ENCODE measurements around the gene CCDC174. TPM values are rescaled to one million over a fixed set of nuclear protein-coding genes. Genes with fewer than 3 reads are reported as not detected.

The CCDC174 gene
- total RNA-seq, 1 donor from 2014 or later, result 18.8 TPM

DNA sequence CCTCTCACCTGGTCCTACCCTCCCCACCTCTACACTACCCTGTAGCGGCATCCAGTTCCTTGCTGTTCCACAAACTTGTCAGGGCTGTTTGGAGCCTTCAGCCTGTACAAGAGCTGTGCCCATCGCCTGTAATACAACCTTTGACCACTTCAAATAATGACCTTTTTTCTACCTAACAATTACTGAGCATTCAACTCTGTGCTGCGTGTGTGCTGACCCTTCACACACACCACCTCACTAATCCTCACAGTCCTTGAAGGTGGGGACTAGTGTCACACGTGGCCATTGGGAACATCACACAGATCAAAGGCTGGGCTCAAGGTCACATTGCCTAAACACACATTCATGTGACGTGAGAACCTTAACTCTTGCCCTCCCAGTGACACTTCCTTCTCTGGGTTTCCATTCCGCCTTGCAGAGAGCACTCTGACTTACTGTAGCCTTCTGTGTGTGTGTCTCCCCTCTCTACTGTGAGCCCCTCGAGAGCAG, 26.5 kb downstream of the CCDC174 start:
- DNase-seq (ENCODE audit: low spot score), result no peak
- Mint-ChIP-seq H3K9me3 (peaks cover 15% of the 10 kb centered on the region), H3K27me3 (ENCODE audit: low read depth) (no peaks in the 10 kb centered on the region), H3K4me1 (ENCODE audit: low read depth) (no peaks in the 10 kb centered on the region), H3K27ac (no peak overlapping the region), H3K4me3 (ENCODE audit: low read depth) (no peak overlapping the region), H3K36me3 (ENCODE audit: low read depth) (peaks cover 20% of the 10 kb centered on the region)
- intact Hi-C loops (cut with micrococcal nuclease), result no loop called here

DNA sequence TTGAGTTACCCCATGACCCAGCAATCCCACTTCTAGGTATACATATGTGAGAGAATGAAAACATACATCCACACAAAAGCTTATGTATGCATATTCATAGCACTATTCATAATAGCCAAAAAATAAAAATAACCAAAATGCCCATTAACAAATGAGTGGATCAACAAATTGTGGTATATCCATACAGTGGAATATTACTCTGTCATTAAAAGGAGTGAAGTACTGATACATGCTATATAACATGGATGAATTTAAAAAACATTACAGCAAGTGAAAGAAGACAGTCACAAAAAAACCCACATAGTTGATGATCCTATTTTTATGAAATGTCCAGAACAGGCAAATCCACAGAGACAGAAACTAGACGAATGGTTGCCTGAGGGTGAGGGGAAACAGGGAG, 28.6 kb downstream of the CCDC174 start:
- Mint-ChIP-seq H3K36me3 (ENCODE audit: low read depth) (peaks cover 12% of the 10 kb centered on the region), H3K4me1 (ENCODE audit: low read depth) (no peaks in the 10 kb centered on the region), H3K4me3 (ENCODE audit: low read depth) (no peak overlapping the region), H3K9me3 (peaks cover 15% of the 10 kb centered on the region), H3K27ac (no peak overlapping the region), H3K27me3 (ENCODE audit: low read depth) (no peaks in the 10 kb centered on the region)
- intact Hi-C loops (cut with micrococcal nuclease), result no loop called here
- DNase-seq (ENCODE audit: low spot score), result no peak

DNA sequence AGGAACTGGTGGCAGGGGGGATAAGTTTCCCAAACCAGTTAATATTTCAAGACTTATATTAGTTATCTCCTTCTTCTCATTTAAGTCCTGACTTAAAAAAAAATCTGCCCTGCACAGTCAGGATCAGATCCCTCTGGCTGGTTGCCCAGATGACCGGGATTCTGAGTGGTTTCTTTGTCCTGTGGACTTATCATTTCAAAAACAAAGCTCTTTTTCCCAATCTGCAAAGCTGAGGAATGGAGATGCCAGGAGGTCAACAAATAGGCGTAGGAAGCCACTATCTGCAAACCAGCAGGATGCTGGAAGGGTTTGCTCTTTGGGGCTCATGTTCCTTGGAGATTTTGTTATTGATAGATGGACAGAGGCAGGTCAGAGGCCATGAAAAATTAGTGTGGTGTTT, 29.2 kb downstream of the CCDC174 start:
- no peak overlapping the region for H3K27ac Mint-ChIP-seq
- H3K4me3 Mint-ChIP-seq (ENCODE audit: low read depth), result no peak overlapping the region
- H3K9me3 Mint-ChIP-seq, result peaks cover 15% of the 10 kb centered on the region
- intact Hi-C loops (cut with micrococcal nuclease), result no loop called here
- no peaks in the 10 kb centered on the region for H3K4me1 Mint-ChIP-seq (ENCODE audit: low read depth)
- H3K36me3 Mint-ChIP-seq (ENCODE audit: low read depth), result peaks cover 10% of the 10 kb centered on the region
- DNase-seq (ENCODE audit: low spot score), result no peak
- no peaks in the 10 kb centered on the region for H3K27me3 Mint-ChIP-seq (ENCODE audit: low read depth)

DNA sequence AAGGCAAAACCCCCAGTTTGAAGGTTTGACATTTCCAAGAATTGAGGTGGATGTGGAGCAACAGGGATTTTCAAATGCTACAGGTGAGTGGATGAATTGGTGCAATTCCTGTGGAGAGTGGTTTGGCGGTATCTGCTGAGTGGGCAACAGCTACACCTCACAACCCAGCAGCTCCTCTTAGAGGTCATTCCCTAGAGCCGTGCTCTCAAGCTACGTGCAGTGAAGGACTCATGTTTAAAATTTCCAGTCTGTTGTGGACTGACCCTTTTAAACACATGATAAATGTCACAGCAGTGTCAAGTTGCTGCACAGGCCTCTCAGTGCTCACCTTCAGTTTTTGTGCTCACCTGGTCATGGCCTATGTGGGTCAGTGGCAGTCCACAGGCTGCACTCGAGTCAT, 32.9 kb downstream of the CCDC174 start:
- intact Hi-C loops (cut with micrococcal nuclease), result no loop called here
- peaks cover 9% of the 10 kb centered on the region for H3K9me3 Mint-ChIP-seq
- no peak for DNase-seq (ENCODE audit: low spot score)
- H3K4me1 Mint-ChIP-seq (ENCODE audit: low read depth), result no peaks in the 10 kb centered on the region
- H3K27me3 Mint-ChIP-seq (ENCODE audit: low read depth), result no peaks in the 10 kb centered on the region
- no peaks in the 10 kb centered on the region for H3K36me3 Mint-ChIP-seq (ENCODE audit: low read depth)
- no peak overlapping the region for H3K27ac Mint-ChIP-seq
- H3K4me3 Mint-ChIP-seq (ENCODE audit: low read depth), result no peak overlapping the region

DNA sequence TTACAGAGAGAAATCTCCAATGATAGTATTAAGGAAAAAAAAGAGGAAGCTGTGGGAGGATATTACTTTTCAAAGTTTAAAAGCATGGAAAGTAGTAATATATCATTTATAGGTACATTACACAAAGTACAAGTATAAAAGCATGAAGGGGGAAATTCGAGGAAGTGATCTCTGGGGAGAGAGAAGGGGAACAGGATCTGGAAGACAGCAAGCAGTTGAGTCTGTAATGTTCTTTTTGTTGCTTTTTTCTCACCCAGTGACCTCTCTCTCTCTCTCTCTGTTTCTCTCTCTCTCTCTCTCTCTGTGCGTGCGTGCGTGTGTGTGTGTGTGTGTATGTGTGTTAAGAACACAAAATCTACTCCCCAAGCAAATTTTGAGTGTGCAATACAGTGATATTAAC, 33.6 kb downstream of the CCDC174 start:
- no peak overlapping the region for H3K27ac Mint-ChIP-seq
- H3K4me3 Mint-ChIP-seq (ENCODE audit: low read depth), result no peak overlapping the region
- intact Hi-C loops (cut with micrococcal nuclease), result no loop called here
- no peaks in the 10 kb centered on the region for H3K36me3 Mint-ChIP-seq (ENCODE audit: low read depth)
- no peaks in the 10 kb centered on the region for H3K27me3 Mint-ChIP-seq (ENCODE audit: low read depth)
- peaks cover 2% of the 10 kb centered on the region for H3K9me3 Mint-ChIP-seq
- no peak for DNase-seq (ENCODE audit: low spot score)
- no peaks in the 10 kb centered on the region for H3K4me1 Mint-ChIP-seq (ENCODE audit: low read depth)

DNA sequence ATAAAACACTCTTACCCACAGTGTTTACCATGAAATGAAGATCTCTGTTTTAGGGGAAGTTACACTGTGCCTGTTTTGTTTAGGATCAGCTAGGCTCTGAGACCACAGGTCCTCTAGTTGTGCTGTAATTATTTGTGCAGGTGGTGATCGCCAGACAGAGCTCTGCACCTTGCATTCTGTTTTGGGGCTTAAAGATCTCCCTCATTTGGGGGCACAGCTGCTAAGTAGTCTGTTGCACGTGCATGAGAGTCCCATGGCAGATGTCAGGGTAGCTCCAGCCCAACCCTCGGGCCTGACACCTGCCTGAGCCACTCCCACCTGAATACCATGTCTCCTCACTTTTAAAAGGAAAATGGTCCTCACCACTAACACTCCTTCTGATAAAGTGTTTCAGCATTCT, 35.8 kb downstream of the CCDC174 start:
- no peak for DNase-seq (ENCODE audit: low spot score)
- H3K4me1 Mint-ChIP-seq (ENCODE audit: low read depth), result no peaks in the 10 kb centered on the region
- H3K27me3 Mint-ChIP-seq (ENCODE audit: low read depth), result no peaks in the 10 kb centered on the region
- intact Hi-C loops (cut with micrococcal nuclease), result no loop called here
- no peaks in the 10 kb centered on the region for H3K9me3 Mint-ChIP-seq
- no peak overlapping the region for H3K4me3 Mint-ChIP-seq (ENCODE audit: low read depth)
- H3K27ac Mint-ChIP-seq, result no peak overlapping the region
- no peaks in the 10 kb centered on the region for H3K36me3 Mint-ChIP-seq (ENCODE audit: low read depth)

DNA sequence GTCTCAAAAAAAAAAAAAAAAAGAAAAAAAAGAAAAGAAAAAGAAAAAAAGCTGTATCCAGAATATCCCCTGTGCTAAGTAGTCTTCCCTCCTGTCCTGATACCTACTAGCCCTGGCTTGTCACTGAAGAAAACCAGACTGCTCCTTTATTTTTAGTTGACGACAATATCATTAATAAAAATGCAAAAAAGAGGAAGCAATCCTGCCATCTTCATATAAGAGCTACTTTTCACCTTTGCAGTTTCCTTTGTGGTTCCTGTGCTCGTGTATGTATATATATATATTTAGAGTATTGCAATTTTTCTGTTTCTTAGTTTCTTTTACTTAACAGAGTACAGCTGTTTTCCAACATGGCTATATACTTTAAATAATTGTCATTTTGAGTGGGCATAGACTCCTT, 37.0 kb downstream of the CCDC174 start:
- H3K27ac Mint-ChIP-seq, result no peak overlapping the region
- H3K4me1 Mint-ChIP-seq (ENCODE audit: low read depth), result no peaks in the 10 kb centered on the region
- no peak overlapping the region for H3K4me3 Mint-ChIP-seq (ENCODE audit: low read depth)
- intact Hi-C loops (cut with micrococcal nuclease), result no loop called here
- no peaks in the 10 kb centered on the region for H3K36me3 Mint-ChIP-seq (ENCODE audit: low read depth)
- no peaks in the 10 kb centered on the region for H3K27me3 Mint-ChIP-seq (ENCODE audit: low read depth)
- no peaks in the 10 kb centered on the region for H3K9me3 Mint-ChIP-seq
- DNase-seq (ENCODE audit: low spot score), result no peak

DNA sequence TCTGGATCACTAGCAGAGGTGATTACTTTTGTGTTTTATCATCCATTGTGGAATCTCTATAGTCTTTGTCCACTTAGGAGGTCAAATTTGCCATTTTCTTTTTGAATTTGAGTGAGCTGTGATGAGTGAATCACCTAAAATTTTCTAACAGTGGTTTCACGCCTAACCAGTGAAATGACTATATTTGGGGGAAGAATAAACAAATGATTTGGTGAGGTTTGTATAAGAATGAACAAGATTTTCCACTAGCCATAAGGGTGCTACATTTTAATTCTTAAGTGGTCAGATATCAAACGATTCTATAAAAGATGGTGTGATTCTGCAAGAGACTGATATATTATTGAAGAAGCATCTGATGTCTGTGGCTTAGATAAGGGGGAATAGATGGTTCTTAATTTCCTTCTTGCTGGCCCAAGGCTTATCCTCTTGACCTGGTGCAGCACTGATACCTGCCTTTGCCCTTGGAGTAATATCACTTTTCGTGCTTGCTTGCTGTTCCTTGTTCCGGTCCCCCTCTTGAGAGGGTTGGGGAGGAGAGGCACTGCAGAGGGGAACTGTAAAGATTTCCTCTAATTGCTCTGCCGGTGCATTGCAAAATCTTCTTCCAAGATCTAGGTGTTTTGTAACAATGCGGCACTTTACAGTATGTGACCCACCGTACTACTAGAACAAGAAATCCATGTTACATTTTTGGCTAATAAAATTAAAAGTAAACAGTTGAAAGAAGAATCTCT, 37.9 kb downstream of the CCDC174 start:
- peaks cover under 1% of the 10 kb centered on the region for H3K27me3 Mint-ChIP-seq (ENCODE audit: low read depth)
- intact Hi-C loops (cut with micrococcal nuclease), result no loop called here
- no peaks in the 10 kb centered on the region for H3K36me3 Mint-ChIP-seq (ENCODE audit: low read depth)
- no peak for DNase-seq (ENCODE audit: low spot score)
- H3K9me3 Mint-ChIP-seq, result no peaks in the 10 kb centered on the region
- no peak overlapping the region for H3K27ac Mint-ChIP-seq
- no peak overlapping the region for H3K4me3 Mint-ChIP-seq (ENCODE audit: low read depth)
- no peaks in the 10 kb centered on the region for H3K4me1 Mint-ChIP-seq (ENCODE audit: low read depth)

DNA sequence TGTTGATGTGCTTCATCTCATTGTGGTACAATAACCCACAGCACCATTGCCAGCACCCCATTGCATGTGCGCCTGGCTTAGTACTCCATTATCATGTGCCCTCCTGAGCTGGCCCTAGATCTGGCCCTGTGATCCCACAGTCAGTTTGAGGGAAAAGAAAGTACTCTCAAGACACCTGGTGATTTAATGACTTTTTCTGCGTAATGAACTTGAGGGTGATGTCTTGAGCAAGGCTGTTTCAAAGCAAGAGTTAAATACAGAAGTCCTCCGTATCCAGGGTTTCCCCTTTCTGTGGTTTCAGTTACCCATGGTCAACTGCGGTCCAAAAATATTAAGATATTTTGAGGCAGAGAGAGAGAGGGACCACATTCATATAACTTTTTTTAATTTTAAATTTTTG, 39.7 kb downstream of the CCDC174 start:
- Mint-ChIP-seq H3K4me3 (ENCODE audit: low read depth) (no peak overlapping the region), H3K27me3 (ENCODE audit: low read depth) (peaks cover 2% of the 10 kb centered on the region), H3K9me3 (no peaks in the 10 kb centered on the region), H3K4me1 (ENCODE audit: low read depth) (no peaks in the 10 kb centered on the region), H3K27ac (no peak overlapping the region), H3K36me3 (ENCODE audit: low read depth) (no peaks in the 10 kb centered on the region)
- intact Hi-C loops (cut with micrococcal nuclease), result no loop called here
- DNase-seq (ENCODE audit: low spot score), result no peak

DNA sequence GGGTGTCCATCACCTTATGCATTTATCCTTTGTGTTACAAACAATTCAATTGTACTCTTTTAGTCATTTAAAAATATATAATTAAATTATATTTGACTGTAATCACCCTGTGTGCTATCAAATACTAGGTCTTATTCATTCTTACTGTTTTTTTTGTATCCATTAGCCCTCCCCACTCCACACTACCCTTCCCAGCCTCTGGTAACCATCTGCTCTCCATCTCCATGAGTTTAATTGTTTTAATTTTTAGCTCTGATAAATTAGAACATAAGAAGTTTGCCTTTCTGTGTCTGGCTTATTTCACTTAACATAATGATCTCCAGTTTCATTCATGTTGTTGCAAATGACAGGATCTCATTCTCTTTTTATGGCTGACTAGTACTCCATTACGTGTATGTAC, 40.2 kb downstream of the CCDC174 start:
- Mint-ChIP-seq H3K27me3 (ENCODE audit: low read depth) (peaks cover 2% of the 10 kb centered on the region), H3K4me1 (ENCODE audit: low read depth) (no peaks in the 10 kb centered on the region), H3K36me3 (ENCODE audit: low read depth) (no peaks in the 10 kb centered on the region), H3K9me3 (no peaks in the 10 kb centered on the region), H3K27ac (no peak overlapping the region), H3K4me3 (ENCODE audit: low read depth) (no peak overlapping the region)
- intact Hi-C loops (cut with micrococcal nuclease), result no loop called here
- no peak for DNase-seq (ENCODE audit: low spot score)

DNA sequence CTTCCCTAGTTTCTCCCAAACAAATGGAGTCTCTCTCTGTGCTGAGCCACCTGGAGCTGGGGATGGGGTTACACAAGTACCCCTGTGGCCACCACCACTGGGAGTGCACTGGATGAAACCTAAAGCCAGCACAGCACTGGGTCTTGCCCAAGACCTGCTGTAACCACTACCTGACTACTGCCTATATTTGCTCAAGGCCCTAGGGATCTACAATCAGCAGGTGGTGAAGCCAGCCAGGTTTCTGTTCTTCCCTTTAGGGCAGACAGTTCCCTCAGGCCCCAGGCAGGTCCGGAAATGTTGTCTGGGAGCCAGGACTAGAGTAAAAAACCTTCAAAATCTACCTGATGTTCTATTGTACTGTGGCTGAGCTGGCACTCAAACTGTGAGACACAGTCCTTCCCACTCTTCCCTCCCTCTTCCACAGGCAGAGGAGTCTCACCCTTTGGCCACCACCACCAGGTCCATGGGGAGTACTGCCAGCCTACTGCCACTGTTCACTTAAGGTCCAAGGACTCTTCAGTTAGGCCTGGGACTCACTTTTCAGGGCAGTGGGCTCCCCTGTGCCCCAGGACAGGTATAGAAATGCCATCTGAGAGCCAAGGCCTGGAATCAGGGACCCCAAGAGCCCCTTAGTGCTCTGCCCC, 47.2 kb downstream of the CCDC174 start:
- no peak for DNase-seq (ENCODE audit: low spot score)
- Mint-ChIP-seq H3K27me3 (ENCODE audit: low read depth) (peaks cover 2% of the 10 kb centered on the region), H3K36me3 (ENCODE audit: low read depth) (no peaks in the 10 kb centered on the region), H3K27ac (no peak overlapping the region), H3K4me1 (ENCODE audit: low read depth) (no peaks in the 10 kb centered on the region), H3K9me3 (no peaks in the 10 kb centered on the region), H3K4me3 (ENCODE audit: low read depth) (no peak overlapping the region)
- intact Hi-C loops (cut with micrococcal nuclease), result no loop called here

DNA sequence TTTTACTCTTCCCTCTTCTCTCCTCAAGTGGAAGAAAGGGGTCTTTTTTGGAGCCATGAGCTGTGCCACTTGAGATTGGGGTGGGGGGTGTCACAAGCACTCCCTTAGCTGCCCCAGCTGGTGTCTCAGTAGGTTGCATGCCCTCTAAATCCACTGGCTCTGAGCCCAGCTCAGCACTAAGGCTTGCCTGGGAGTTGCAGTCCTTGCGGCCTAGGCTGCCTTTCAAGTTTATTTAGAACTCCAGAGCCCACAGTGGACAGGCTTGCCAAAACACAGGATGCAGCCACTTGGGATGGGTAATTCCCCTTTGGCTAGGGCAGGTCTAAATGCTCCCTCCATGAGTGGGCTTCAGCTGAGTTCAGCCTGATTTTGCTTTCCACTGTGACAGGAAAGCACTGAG, 48.1 kb downstream of the CCDC174 start:
- Mint-ChIP-seq H3K9me3 (no peaks in the 10 kb centered on the region), H3K27ac (no peak overlapping the region), H3K4me3 (ENCODE audit: low read depth) (no peak overlapping the region), H3K4me1 (ENCODE audit: low read depth) (no peaks in the 10 kb centered on the region), H3K27me3 (ENCODE audit: low read depth) (no peaks in the 10 kb centered on the region), H3K36me3 (ENCODE audit: low read depth) (no peaks in the 10 kb centered on the region)
- intact Hi-C loops (cut with micrococcal nuclease), result no loop called here
- no peak for DNase-seq (ENCODE audit: low spot score)

DNA sequence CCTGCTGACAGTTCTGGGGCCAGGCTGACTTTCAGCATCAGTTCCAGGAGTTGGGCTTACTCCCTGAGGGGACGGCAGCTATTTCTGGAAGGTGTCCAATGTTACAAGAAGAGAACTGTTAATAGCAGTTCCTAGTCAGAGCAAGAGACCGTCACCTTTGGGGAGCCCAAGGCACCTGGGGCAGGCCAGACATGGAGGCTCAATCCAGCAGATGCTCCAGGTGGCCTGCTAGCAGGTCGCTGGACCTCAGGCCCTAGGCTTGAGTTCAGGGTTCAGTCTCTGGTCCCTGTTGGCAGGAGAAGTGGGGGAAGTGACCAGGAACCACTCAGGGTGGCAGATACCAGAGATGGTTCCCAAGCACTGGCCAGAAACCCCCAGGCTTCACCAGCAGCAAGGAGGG, 49.3 kb downstream of the CCDC174 start:
- no peak for DNase-seq (ENCODE audit: low spot score)
- Mint-ChIP-seq H3K27me3 (ENCODE audit: low read depth) (no peaks in the 10 kb centered on the region), H3K4me3 (ENCODE audit: low read depth) (no peak overlapping the region), H3K36me3 (ENCODE audit: low read depth) (no peaks in the 10 kb centered on the region), H3K27ac (no peak overlapping the region), H3K4me1 (ENCODE audit: low read depth) (no peaks in the 10 kb centered on the region), H3K9me3 (no peaks in the 10 kb centered on the region)
- intact Hi-C loops (cut with micrococcal nuclease), result no loop called here

Measured in activated T-helper 2 cell treated with anti-CD3 and anti-CD28 coated beads, Interferon-gamma antibody, Interleukin-2, Interleukin-4, amounts not matched to agents 10 μg/mL and 5 μg/mL and 100 μg/mL, durations not matched to agents 14 hours and 24 hours and 36 hours (primary cell).